ENCODE results near the gene PSMD3. TPM values are rescaled to one million over a fixed set of nuclear protein-coding genes. Genes with fewer than 3 reads are reported as not detected.

PSMD3 gene
- total and polyA plus RNA-seq, 4 donors: 56.2 to 105 (median 84.8) TPM

GRCh38 chr17:40022961-40023541, 42.4 kb downstream of the PSMD3 start:
- DNase-seq: peak in 1 of 3 donors; percentile 42
- Histone ChIP-seq H3K4me3 (no peak overlapping the region), H3K36me3 (ENCODE audit: control insufficient read depth in 4 of 4, insufficient read depth in 4 of 4, low read length in 4 of 4) (peaks cover 12 to 38% (median 22%) of the 10 kb centered on the region in 4 donors), H3K9ac (ENCODE audit: insufficient read depth in 1 of 2, low read length in 2 of 2) (no peak overlapping the region), H3K27me3 (ENCODE audit: control insufficient read depth in 3 of 3, insufficient read depth in 3 of 3, low read length in 2 of 3) (no peaks in the 10 kb centered on the region), H3K9me3 (ENCODE audit: control insufficient read depth in 4 of 4, insufficient read depth in 3 of 4, low read length in 3 of 4) (no peaks in the 10 kb centered on the region), H3K4me1 (ENCODE audit: control insufficient read depth in 5 of 5, insufficient read depth in 5 of 5, low read length in 5 of 5) (peaks cover 0 to 35% (median 33%) of the 10 kb centered on the region in 5 donors), H3K27ac (ENCODE audit: low read depth in 1 of 2, low read length in 1 of 2) (peak overlapping the region in 1 of 2 donors; percentile 76)
- ATAC-seq (ENCODE audit: insufficient read depth, low FRiP score): peak; percentile 22
- WGBS, 2 donors: 62 to 83% methylated on average over 19 of the region's 19 CpGs
- no peak for TF ChIP-seq CTCF (IDR thresholded peaks at IDR 0.05; ENCODE audit: control extremely low read depth, extremely low read depth)

GRCh38 chr17:40023590-40024292, 43.1 kb downstream of the PSMD3 start:
- DNase-seq (peak; percentile 63 to 80 (median 73)), ATAC-seq (ENCODE audit: insufficient read depth, low FRiP score) (peak; percentile 9)
- H3K9ac ChIP-seq (ENCODE audit: insufficient read depth in 1 of 2, low read length in 2 of 2): no peak overlapping the region
- H3K4me1 ChIP-seq (ENCODE audit: control insufficient read depth in 5 of 5, insufficient read depth in 5 of 5, low read length in 5 of 5): peaks cover 0 to 28% (median 28%) of the 10 kb centered on the region in 5 donors
- H3K27ac ChIP-seq (ENCODE audit: low read depth in 1 of 2, low read length in 1 of 2): peak overlapping the region in 1 of 2 donors; percentile 76
- 51 to 80% methylated on average over 10 of the region's 10 CpGs for WGBS, 2 donors
- H3K27me3 ChIP-seq (ENCODE audit: control insufficient read depth in 3 of 3, insufficient read depth in 3 of 3, low read length in 2 of 3): no peaks in the 10 kb centered on the region
- no peaks in the 10 kb centered on the region for H3K9me3 ChIP-seq (ENCODE audit: control insufficient read depth in 4 of 4, insufficient read depth in 3 of 4, low read length in 3 of 4)
- H3K36me3 ChIP-seq (ENCODE audit: control insufficient read depth in 4 of 4, insufficient read depth in 4 of 4, low read length in 4 of 4): peaks cover 12 to 41% (median 26%) of the 10 kb centered on the region in 4 donors
- H3K4me3 ChIP-seq: no peak overlapping the region
- TF ChIP-seq CTCF (IDR thresholded peaks at IDR 0.05; ENCODE audit: control extremely low read depth, extremely low read depth): no peak

- no peak overlapping the region for H3K9ac ChIP-seq (ENCODE audit: insufficient read depth in 1 of 2, low read length in 2 of 2)
- H3K4me3 ChIP-seq: no peak overlapping the region
- DNase-seq (no peak), ATAC-seq (ENCODE audit: insufficient read depth, low FRiP score) (no peak)
- 82 to 93% methylated on average over 8 of the region's 8 CpGs for WGBS, 2 donors
- peaks cover 12 to 44% (median 32%) of the 10 kb centered on the region in 4 donors for H3K36me3 ChIP-seq (ENCODE audit: control insufficient read depth in 4 of 4, insufficient read depth in 4 of 4, low read length in 4 of 4)
- H3K27me3 ChIP-seq (ENCODE audit: control insufficient read depth in 3 of 3, insufficient read depth in 3 of 3, low read length in 2 of 3): no peaks in the 10 kb centered on the region
- peak overlapping the region in 1 of 2 donors; percentile 26 for H3K27ac ChIP-seq (ENCODE audit: low read depth in 1 of 2, low read length in 1 of 2)
- H3K9me3 ChIP-seq (ENCODE audit: control insufficient read depth in 4 of 4, insufficient read depth in 3 of 4, low read length in 3 of 4): no peaks in the 10 kb centered on the region
- peaks cover 0 to 22% (median 17%) of the 10 kb centered on the region in 5 donors for H3K4me1 ChIP-seq (ENCODE audit: control insufficient read depth in 5 of 5, insufficient read depth in 5 of 5, low read length in 5 of 5)
- no peak for TF ChIP-seq CTCF (IDR thresholded peaks at IDR 0.05; ENCODE audit: control extremely low read depth, extremely low read depth)
Measured at GRCh38 chr17:40024901-40025300, 44.3 kb downstream of the PSMD3 start.
